Tibial nerve (tissue), 3 donors: ENCODE data around the gene CERS2.

Experiments
- CTCF ChIP-seq, 5 experiments: fragments of 200-600 bp in 3 of 5; fragments of 450-650 bp in 2 of 5; sonication (generic) in 3 of 5; IDR thresholded peaks; one replicate each; pipeline ENCODE4 v1.5.1; 2016 to 2019; ENCODE audit warnings: antibody characterized with exemption in 5 of 5, mild to moderate bottlenecking in 3 of 5, moderate library complexity in 2 of 5
- POLR2A ChIP-seq, 2 donors: fragments of 450-650 bp; IDR thresholded peaks; one replicate each; pipeline ENCODE4 v1.6.1; 2017; ENCODE audit warnings: antibody characterized with exemption in 2 of 2, mild to moderate bottlenecking in 2 of 2, moderate library complexity in 2 of 2

DNA sequence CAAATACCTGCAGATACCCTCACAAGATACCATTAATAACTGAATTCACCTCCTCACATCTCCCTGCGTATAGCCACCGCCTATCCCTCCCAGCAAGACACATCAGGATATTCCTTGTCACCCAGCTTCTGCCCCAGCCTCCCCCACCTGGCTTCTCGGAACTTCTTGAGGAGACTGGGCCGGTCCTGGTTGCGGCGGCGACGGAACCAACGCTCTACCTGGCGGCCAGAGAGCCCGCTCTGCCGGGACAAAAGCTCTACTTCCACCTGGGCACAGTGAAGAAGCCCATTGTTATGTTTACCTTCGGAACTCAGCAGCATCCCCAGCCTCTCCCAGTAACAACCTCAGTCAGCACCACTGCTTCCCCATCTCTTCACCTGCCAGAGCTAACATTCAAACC is 6.7 kb downstream of the CERS2 start:
- TF ChIP-seq CTCF (IDR thresholded peaks at IDR 0.05) (no peak), POLR2A (IDR thresholded peaks at IDR 0.05) (no peak)
